Femur (tissue), 1 donor: ENCODE measurements around the gene NXPH4.

Experiments used
- DNase-seq: peaks from one replicate; pipeline ENCODE4 v3.0.0-alpha.2; 2017

NXPH4 gene

DNA sequence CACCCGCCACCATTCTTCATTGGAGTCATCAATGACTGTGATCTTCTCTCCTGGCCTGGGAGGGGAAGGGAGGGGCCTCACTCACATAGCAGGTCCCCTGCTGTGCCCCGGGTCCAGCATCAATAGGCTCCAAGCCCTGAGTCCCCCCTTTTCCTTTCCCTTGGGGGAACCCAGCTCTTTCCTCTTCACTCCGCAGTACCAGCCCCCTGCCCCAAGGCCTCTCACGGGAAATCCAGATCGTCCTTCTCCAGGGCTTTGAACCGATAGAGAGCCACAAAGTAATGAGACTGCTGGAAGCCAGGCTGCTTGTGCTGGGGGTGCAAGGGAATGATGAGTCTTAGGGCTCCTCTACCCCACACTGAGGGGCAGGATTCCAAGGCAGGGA is 27.7 kb downstream of the NXPH4 start:
- no peak for DNase-seq

DNA sequence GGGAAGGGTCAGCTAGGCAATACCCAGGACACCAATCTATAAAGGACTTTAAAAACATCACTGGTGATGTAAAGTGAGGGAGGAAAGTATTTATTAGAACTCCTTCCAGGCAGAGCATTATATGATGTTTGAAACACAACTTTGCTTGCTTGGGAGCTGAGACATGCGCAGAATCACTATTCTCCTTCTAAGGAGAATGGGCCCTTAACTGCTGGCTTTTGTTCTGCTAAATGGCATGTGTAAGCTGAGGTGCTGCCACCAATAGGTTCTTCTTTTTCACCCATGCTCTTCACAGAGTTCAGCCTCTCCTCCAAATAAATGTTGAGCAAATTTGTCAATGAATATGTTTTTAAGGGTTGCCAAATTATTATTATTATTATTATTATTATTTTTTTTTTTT is 30.4 kb downstream of the NXPH4 start:
- no peak for DNase-seq

DNA sequence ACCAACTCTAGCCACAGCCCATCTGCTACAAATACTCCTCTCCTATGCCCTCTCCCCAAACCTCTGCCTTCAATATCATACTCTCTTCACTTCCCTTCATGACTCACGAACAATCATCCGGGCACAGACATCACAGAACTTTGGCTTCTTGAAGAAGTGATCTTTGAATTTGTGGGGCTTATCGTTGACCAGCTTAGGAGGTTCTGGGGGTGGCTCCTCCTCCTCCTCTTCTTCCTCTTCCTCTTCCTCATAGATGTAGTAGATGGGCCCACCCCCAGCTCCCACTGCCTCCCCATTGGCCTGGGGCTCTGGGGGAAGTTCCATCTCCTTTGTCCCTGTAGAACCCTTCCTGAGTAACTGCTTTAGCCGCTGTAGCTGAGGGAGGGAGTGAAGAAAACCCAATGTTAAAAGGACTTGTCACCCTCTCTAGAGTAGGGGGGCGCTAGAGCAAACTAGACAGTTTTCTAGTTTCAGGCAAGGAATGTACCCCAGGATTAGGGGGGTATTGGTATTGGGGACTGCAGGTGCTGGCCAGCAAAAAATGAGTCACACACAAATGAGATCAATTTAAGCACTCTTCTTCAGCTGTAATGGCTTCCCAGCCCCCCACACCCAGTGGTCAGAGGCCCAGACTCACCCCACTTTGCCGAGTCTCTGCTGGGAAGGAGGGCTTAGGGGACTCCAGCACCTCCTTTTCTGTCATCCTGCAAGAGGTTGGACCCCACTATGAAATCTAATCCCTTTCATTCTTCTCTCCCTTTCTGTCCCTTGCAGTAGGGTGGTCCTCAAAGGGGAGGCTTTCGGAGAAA is 32.5 kb downstream of the NXPH4 start:
- DNase-seq: peak; percentile 22

DNA sequence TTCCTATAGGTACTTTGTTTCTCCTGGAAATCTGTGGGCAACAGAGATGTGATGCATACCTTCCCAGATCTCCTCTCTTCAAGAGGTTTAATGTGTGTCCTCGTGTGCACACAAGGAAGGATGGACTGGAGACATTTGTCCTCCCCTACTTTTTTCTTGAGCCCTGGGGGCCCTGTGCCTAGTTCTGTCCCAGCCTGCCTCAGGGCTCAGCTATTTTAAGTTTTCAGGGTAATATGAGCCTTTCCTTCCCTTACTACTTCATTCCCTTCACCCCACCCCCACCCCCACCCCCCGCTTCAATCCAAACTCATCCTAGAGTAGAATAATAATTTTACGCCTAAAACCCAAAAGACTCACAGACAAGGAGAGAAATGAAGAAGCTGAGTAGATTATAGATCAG is 33.9 kb downstream of the NXPH4 start:
- DNase-seq: peak; percentile 17

DNA sequence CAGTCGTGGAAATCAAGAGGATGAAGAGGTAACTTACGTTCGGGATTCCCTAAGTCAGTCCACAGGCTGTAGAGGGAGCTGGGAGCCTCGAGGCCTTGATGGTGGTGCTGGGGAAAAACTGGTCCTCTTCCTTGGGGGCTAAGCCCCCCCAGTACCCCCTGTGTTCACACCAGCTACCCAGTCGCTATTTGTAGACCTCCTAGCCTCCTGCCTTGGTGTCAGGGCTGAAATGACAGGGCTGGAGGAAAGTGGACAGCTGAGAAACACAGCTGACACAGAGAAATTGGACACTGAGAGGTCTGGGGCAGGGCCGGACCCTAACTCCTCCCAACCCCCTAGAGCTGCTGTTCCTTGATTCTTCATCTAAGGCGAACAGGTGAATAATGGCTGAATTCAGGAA is 34.4 kb downstream of the NXPH4 start, which contains the start of gene STAC3:
Gene STAC3, minus strand, starts transcription at position 232 of the 400 bp plus-strand sequence. CDS start 1,551 bp downstream, outside the sequence.
- DNase-seq: peak; percentile 68

DNA sequence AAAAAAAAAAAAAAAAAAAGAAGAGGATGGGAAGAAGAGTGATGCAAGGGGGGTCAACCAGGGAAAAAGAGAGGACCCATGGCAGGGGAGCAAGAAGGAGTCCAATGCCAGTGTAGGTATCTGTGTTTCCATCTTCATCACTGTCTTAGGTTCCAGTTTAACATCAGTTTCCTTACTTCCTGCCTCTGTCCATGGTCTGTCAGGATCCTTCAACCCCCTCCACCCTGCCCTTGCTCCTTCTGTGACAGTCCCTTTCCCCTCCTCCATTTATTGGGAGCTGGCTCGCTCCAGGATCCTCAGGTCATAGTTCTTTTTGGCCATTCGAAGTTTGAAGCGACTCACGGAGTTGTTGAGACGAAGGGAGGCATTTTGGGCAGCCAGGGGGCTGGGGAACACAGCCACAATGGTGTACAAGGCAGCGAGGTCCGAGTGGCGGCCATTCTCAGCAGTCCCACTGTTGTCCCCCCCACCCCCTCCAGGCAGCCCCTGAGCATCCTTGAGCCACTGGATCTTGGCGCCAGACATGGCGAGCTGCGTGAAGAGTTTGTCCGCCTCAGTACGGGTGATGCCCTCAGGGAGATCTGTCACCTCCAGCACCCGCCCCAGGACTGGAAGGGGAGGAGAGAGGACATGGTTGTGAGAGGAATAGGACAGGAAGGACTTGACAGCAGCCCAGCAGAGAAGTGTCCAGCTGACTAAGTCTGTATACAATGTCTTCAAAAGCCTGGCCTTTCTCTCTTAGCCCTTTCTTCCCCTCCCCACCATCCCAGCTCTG is 38.1 kb downstream of the NXPH4 start:
- DNase-seq: no peak

DNA sequence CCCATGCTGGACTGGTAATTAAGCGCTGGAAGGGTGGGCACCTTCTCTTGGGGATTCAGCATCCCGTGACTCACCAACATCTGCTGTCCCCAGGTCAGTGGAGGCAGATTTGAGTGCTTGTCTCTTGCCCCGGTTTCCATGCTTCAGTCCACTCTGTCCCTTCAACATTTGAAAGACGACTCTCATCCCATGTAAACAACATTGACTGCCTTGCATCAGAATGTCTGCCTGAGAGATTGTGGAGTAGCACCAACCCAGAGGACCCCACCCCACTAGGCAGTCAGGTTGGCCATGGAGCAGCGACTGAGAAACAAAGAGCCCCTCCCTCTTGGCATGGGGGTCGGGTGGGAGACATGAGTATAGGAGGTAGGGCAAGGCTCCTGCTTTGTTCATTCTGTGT is 39.3 kb downstream of the NXPH4 start:
- no peak for DNase-seq

DNA sequence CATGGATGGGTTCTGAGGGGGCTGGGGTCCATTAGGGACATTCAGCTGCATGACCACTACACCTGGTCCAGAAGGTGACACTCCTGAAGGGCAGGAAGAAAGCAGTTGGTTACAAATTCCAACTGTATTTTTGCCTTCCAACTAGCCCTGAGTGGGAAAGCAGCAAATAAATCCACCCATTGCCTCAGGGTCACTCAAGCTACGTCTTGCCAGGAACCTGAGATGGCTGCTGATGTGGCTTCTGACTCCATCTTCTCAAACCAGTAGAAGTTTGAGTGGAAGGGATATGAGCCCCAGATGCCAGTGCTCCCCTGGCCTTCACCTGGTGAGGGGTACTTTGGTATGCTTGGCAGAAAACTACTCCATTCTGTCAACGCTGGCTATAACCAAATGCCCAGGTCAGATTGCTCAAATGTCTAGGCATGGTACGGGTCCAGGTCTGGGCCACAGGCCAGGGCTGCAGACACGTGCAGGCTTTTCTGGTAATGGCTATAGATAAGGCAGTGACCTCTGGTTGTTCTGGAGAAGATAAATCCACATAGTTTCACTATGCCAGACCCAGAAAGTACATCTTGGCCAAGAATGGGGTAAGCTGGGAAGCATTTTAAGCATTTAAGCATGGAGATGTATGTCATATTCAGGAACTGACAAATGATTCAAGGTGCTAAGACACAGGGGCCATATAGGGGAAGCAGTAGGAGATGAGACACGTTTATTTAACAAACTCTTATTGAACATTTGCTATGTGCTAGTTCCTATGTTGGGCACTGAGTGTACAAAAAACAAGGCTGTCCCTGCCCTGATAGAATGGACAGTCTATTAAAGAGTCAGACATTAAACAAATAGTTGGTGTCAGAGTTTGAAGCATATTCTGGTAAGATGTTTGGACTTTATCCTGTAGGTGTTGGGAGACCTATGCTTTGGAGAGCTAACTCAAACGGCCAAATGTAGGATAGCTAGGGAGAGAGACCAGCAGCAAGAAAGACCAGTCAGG is 42.7 kb downstream of the NXPH4 start:
- no peak for DNase-seq

DNA sequence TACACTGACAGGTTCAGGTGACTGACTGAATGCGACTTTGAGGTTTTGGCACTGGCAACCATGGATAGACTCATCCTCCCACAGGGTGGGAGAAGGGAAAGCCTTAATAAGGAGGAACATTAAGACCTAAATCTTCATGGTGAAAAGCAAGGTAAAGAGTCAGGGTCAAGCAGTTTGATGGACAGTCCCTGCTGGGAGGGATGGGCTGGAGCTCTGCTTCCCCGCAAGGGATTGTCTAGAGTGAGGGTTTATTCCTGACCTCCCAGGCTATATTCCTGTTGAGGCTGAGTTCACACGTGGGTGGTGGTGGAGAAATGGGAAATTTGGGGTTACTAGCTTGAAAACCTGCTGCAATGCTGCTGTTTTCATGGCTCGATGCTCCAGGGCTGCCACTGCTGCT is 43.8 kb downstream of the NXPH4 start:
- no peak for DNase-seq

DNA sequence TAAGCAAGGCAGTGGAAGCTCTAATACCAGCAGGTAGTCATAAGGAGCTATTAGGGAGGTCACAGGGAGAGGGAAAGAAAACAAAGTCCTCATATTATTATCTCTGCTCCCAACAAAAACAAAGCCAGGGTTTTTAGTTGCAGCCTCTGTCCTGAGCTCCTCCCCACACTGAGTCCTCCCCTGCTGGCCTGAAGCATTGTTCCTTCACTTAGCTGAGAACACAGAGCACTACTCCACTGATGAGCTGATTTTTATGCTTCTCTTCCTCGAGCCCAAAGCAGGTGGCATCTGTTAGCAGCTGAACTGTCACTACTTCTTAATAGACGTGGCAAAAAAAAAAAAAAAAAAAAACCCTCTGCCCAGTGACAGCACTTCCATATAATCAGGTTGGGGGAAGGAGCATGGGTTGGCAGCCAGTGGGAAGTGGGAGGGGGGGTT is 44.9 kb downstream of the NXPH4 start:
- no peak for DNase-seq

DNA sequence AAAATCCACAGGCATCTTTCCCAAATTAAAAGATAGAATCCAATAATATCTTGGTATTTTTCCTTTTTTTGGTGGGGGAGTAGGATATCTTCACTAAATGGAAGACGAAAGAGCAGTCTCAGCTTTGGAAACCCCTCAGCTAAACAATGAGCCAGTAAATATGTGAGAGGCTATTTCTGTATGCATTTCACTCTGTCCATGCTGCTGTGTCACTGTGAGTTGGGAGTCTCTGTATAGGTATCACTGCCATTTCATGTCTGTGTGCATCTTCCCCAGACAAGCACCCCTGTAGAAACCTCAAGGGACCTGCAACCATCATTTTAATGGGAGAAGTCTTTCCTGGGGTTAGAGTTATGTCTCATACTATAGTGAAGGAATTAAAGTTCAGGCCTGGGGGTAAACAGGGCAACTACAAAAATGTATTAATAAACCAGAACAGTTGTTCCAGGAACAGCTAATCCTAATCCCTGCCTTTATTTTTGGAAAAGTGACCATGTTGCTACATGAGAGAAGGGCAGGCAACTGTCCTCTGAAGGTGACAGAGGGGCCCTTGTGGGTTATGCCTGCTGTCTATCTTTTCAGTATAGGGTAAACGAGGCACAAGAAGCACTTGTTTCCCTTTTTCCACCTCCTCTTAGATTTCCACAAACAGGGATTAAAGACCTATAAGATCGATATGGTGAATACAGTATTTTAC is 45.7 kb downstream of the NXPH4 start:
- DNase-seq: no peak

DNA sequence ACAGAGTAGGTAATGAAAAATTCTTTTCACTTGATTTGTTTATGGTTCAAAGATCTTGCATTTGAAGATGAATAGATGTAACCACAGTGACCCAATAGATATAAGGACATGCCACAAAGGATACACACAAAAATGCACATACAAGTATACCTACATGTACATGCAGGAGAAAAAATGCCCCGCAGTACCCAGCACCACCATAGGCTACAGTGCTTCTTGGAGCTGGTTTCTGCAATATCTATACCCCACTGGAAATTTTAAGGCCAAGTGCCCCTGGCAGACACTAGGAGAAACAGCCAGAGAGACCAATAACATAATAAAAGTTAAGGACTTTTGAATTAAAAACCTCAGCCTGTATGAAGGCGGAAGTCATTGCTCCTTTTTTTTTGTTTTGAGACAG is 46.5 kb downstream of the NXPH4 start:
- DNase-seq: no peak

DNA sequence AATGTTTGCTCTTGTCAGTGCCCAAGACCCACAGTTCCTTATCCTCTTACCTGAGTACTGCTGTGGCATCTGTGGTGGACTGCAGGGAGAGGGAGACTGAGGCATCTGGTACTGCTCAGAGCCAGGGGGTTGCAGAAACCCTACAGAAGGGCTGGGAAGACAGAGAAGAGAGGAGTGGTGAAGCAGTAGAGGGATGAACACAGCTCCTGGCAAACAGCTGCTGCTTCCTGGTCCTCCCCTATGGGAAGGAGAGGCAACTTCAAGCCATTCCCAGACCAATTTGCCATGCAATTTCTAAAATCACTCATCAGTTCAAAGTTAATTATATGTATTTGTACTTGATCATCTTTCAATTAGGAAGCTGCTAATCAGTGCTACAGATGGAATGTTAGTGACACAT is 50.1 kb downstream of the NXPH4 start:
- no peak for DNase-seq

DNA sequence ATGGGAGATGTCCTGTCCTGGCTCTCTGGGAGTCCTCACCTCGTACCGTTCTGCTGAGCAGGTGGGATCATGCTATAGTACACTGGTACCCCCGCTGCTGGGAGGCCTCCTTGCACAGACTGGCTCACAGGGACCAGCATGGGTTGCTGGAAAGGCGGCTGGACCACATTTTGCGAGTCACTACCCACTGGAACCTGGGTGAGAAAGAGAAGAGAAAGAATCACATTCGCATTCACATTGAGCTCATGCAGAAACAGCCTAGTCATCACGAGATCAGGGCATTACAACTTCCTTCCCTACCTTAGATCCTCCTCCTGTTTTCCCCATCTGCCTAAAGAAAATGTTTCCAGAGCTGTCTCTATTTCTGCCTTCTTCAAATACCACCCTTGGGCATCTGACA is 51.7 kb downstream of the NXPH4 start:
- no peak for DNase-seq

DNA sequence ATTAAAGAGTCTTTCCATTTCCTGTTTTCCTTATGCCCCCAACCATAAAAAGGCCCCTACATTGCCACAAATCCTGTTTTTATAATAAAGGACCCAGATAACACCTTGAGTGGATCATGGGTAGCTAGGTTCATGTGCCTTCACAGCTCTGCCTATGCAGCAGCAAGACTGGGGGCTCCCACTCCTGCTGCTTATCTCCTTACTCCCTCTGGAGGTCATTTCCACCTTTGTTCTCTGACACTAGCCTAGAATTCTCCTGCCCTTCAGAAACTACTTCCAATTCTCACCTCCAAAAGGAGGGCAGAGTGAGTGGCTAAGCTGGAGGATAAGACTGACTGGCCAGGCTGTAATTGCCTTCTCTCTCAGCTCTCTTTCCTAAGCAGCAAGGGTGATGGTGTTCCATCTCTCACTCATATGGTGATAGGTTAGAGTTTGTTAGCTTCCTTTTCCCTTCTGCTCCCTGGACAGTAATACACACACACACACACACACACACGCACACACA is 54.4 kb downstream of the NXPH4 start:
- DNase-seq: no peak

DNA sequence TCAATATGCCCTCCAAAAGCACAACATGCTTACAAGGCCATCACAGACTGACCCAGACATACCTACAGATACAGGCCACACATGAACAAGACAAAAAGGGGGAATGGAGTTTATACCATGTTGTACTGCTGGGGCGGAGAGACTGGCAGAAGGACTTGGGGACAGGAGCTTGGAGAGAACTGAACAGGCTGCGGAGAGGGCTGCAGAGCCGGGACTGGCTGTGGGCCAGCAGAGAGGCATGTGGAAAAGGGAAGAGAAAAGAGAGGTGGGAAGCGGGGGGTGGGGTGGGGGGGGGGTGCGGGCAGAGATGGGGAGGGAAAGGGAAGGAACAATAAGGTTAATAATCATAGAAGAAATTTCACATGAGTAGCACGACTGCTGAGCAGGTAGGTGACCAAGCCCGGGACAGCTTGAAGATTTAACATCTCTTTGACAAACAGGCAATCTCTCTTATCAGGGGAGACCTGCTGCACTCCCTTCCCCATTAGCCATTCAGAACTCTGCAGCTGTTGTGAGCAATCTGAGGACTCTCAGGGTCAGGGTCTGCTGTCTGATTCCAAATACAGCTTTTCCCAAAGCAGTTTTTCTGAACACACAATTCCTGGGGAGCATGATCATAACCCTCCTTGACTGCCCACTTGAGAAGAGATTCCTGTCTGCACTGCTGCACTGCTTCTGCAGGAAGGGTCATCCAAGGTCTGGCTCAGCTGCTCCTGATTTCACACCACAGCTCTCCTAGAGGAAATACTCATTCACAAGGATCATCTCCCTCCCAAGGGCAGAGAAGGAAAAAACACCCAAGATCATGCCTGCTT is 56.0 kb downstream of the NXPH4 start:
- DNase-seq: peak; percentile 35

DNA sequence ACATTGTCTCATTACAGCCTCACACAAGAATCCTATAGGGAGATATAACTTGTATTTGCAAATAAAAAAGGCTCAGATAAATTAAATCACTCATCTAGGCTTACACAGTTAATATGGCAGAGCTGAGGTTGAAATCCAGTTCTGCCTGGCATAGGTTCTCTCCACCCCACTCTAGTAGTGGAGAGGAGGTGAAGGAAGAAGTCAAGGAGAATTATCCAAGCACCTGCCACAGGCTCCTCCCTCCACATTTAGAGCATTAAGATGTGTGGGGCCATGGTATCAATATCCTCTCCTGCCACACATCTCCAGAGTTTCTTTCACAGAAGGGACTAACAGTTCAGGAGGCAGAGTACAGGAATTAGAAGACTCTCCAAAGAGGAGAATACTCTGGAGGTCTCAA is 56.9 kb downstream of the NXPH4 start:
- DNase-seq: no peak
